Heart left ventricle (tissue), 16 donors: ENCODE data around the gene SUSD4. TPM values are rescaled to one million over a fixed set of nuclear protein-coding genes. Genes with fewer than 3 reads are reported as not detected.
"Not testable (repeated sequence)": the region's sequence is repeated elsewhere in the genome, so short reads cannot be mapped to it uniquely, and the experiment has no call there.

Experiments used
- ATAC-seq, 4 donors: fragments of 200-7000 bp; cut with Tn5 transposase; one replicate each; pipeline ENCODE4 v1.9.1; 2020 to 2022; ENCODE audit warnings: moderate library complexity in 4 of 4, mild to moderate bottlenecking in 3 of 4, moderate number of reproducible peaks in 1 of 4
- DNase-seq, 5 donors: peaks; one replicate each; pipeline ENCODE4 v3.0.0-alpha.2; 2020
- H3K27ac ChIP-seq, 12 donors: fragments of 200-600 bp; sonication (generic) in 4 of 12; one replicate each; pipeline versions ENCODE4 v1.5.0 to v1.8.0; 2016 to 2022; ENCODE audit warnings: mild to moderate bottlenecking in 2 of 12
- H3K27me3 ChIP-seq, 9 donors: fragments of 200-600 bp; sonication (generic) in 2 of 9; one replicate each; pipeline versions ENCODE4 v1.5.1 to v1.8.0; 2016 to 2022; ENCODE audit warnings: mild to moderate bottlenecking in 3 of 9
- H3K36me3 ChIP-seq, 9 donors: fragments of 200-600 bp; sonication (generic) in 2 of 9; one replicate each; pipeline versions ENCODE4 v1.5.0 to v1.8.0; 2018 to 2022; ENCODE audit warnings: mild to moderate bottlenecking in 2 of 9
- H3K4me1 ChIP-seq, 12 donors: fragments of 200-600 bp; sonication (generic) in 4 of 12; one replicate each; pipeline versions ENCODE4 v1.5.0 to v1.8.0; 2016 to 2022; ENCODE audit warnings: mild to moderate bottlenecking in 3 of 12
- H3K4me3 ChIP-seq, 12 donors: fragments of 200-600 bp; sonication (generic) in 4 of 12; one replicate each; pipeline versions ENCODE4 v1.5.0 to v1.8.0; 2017 to 2022; ENCODE audit warnings: mild to moderate bottlenecking in 9 of 12, moderate library complexity in 4 of 12
- H3K9me3 ChIP-seq, 12 donors: fragments of 200-600 bp; sonication (generic) in 4 of 12; one replicate each; pipeline versions ENCODE4 v1.5.0 to v1.8.0; 2016 to 2022; ENCODE audit warnings: mild to moderate bottlenecking in 1 of 12
- CTCF ChIP-seq, 12 donors: fragments of 200-600 bp; sonication (generic) in 4 of 12; IDR thresholded peaks; one replicate each; pipeline versions ENCODE4 v1.5.0 to v1.8.0; 2018 to 2022; ENCODE audit warnings: antibody characterized with exemption in 12 of 12, mild to moderate bottlenecking in 5 of 12
- POLR2A ChIP-seq, 2 donors: fragments of 450-650 bp; IDR thresholded peaks; one replicate each; pipeline ENCODE4 v1.6.1; 2017; ENCODE audit warnings: antibody characterized with exemption in 2 of 2, mild to moderate bottlenecking in 2 of 2, moderate library complexity in 2 of 2
- WGBS, 4 donors: extraction: QIAGEN DNeasy Blood & Tissue Kit in 2 of 4; methylation state at CpG; one replicate each; pipeline versions ENCODE4 v1.1.5 to v1.1.7; 2013 to 2018; 5-methylcytosine and 5-hydroxymethylcytosine counted together
- intact Hi-C, 10 donors: fragments of 100-400 bp; cut with DNase I; formaldehyde crosslinking; loops; one replicate each; pipeline versions ENCODE4 v1.11.1 to v1.14.2; 2022
- polyA plus RNA-seq, 2 donors: library from polyadenylated mRNA; stranded (reverse); fragments of 200-250 nt; gene quantifications; one replicate each; pipeline ENCODE4 v1.2.3, GENCODE V29; 2013
- total RNA-seq, 9 donors: library from RNA; depleted of rRNA in 2 of 9; stranded (reverse); fragments of >200 nt in 2 of 9; fragmentation: NEBNext Ultra II Directional in 3 of 9; extraction: Animal tissue kit (Norgen Biotek cat#: 25700) in 3 of 9; gene quantifications; one replicate each; pipeline versions ENCODE4 v1.1.0 to v1.2.4, GENCODE V29; 2016 to 2023
- donor health status: ischemic (EF 13 %, LVEDD 7.1; RV severe dilation, severe dysfunction).
- donor health status: healthy with polysubstance abuse.
- donor health status: DM: no; HTN: yes; CAD: no.
- donor health status: DM: no; HTN: no; CAD: no.
- donor health status: ischemic (EF 25% LVEDD 6.9; RV normal size, moderate dysfunction).
- donor health status: ischemic (EF 25% LVEDD 5.7; RV mildly dilated, moderate dysfunction).
- donor health status: healthy.
- donor health status: DM: yes; HTN: yes; CAD: no.
- donor health status: ischemic (EF 35%, LVEDD 5.7; RV mildly dilated, moderate dysfunction).
- donor health status: nonischemic (EF 11% LVEDD 7.7; RV severe dilation, severe dysfunction).
- donor health status: DM: yes; HTN: yes; CAD: no.
- donor health status: PGD.
- donor health status: ischemic (EF 29% LVEDD 5.4; RV normal size, mild dysfunction).
- donor health status: nonischemic (EF 23%, LVEDD 6.1; RV moderate dilation, normal function).

SUSD4 gene
- total and polyA plus RNA-seq, 11 donors: 0.40 to 27.2 (median 2.4) TPM

GRCh38 chr1:223285452-223285851 lies 78.5 kb downstream of the SUSD4 start:
- Histone ChIP-seq H3K27me3 (no peaks in the 10 kb centered on the region), H3K4me3 (no peak overlapping the region), H3K9me3 (peaks cover 0 to 4% (median 0%) of the 10 kb centered on the region in 12 donors), H3K4me1 (no peaks in the 10 kb centered on the region), H3K27ac (no peak overlapping the region), H3K36me3 (no peaks in the 10 kb centered on the region)
- ATAC-seq (no peak), DNase-seq (no peak)
- intact Hi-C loops: no loop called here
- WGBS, 4 donors: 93 to 99% (median 94%) methylated on average over 3 of the region's 3 CpGs
- TF ChIP-seq CTCF (IDR thresholded peaks at IDR 0.05) (no peak), POLR2A (IDR thresholded peaks at IDR 0.05) (no peak)

- ATAC-seq, H3K9me3 ChIP-seq, H3K27me3 ChIP-seq, H3K27ac ChIP-seq, H3K36me3 ChIP-seq, DNase-seq, intact Hi-C loops, H3K4me1 ChIP-seq, H3K4me3 ChIP-seq: not testable (repeated sequence)
- WGBS, 4 donors: 85 to 92% (median 91%) methylated on average over 3 of the region's 3 CpGs
Measured at GRCh38 chr1:223283697-223284096, 80.3 kb downstream of the SUSD4 start.

- DNase-seq, H3K27me3 ChIP-seq, H3K4me3 ChIP-seq, ATAC-seq, H3K4me1 ChIP-seq, H3K9me3 ChIP-seq, H3K36me3 ChIP-seq, H3K27ac ChIP-seq, intact Hi-C loops: not testable (repeated sequence)
- WGBS, 4 donors: 81 to 90% (median 88%) methylated on average over 8 of the region's 8 CpGs
Measured at GRCh38 chr1:223278311-223278710, 85.7 kb downstream of the SUSD4 start.

GRCh38 chr1:223276029-223276428 lies 87.9 kb downstream of the SUSD4 start:
- intact Hi-C loops: no loop called here
- no peak for ATAC-seq
- H3K4me3 ChIP-seq: no peak overlapping the region

GRCh38 chr1:223273511-223273910 lies 90.5 kb downstream of the SUSD4 start:
- Histone ChIP-seq H3K4me1 (peaks cover 0 to 3% (median 0%) of the 10 kb centered on the region in 12 donors), H3K27ac (no peak overlapping the region), H3K4me3 (no peak overlapping the region), H3K9me3 (no peaks in the 10 kb centered on the region), H3K27me3 (no peaks in the 10 kb centered on the region), H3K36me3 (no peaks in the 10 kb centered on the region)
- DNase-seq (no peak), ATAC-seq (no peak)
- TF ChIP-seq CTCF (IDR thresholded peaks at IDR 0.05): no peak
- no peak for TF ChIP-seq POLR2A (IDR thresholded peaks at IDR 0.05)
- intact Hi-C loops: no loop called here
- WGBS, 4 donors: 76 to 95% (median 94%) methylated on average over 5 of the region's 5 CpGs

More at GRCh38 chr1:223276029-223276428, 87.9 kb downstream of the SUSD4 start:
- H3K27me3 ChIP-seq: no peaks in the 10 kb centered on the region
- no peaks in the 10 kb centered on the region for H3K9me3 ChIP-seq
- no peaks in the 10 kb centered on the region for H3K4me1 ChIP-seq
- TF ChIP-seq POLR2A (IDR thresholded peaks at IDR 0.05) (no peak), CTCF (IDR thresholded peaks at IDR 0.05) (no peak)
- WGBS, 4 donors: 81 to 90% (median 85%) methylated on average over 4 of the region's 4 CpGs
- H3K36me3 ChIP-seq: no peaks in the 10 kb centered on the region
- no peak for DNase-seq
- H3K27ac ChIP-seq: no peak overlapping the region
